Endothelial cell of umbilical vein (primary cell): ENCODE data around the gene TRAPPC14. TPM values are rescaled to one million over a fixed set of nuclear protein-coding genes. Genes with fewer than 3 reads are reported as not detected.

Experiments used
- BruUV-seq: library from RNA; stranded (reverse); fragments of 400-500 nt; replicated peaks from 2 replicates; lab custom pipeline; 2021; lab: Mats Ljungman, UMichigan
- CTCF ChIA-PET: fragments of 300-600, 350-600 bp; sonication (Branson Sonifier 250); formaldehyde crosslinking; loops from one replicate; lab custom pipeline; 2021; ENCODE audit warnings: antibody characterized with exemption, inconsistent platforms; lab: Charles Lee
- POLR2A ChIA-PET: fragments of 300-600, 350-600 bp; sonication (Branson Sonifier 250); formaldehyde crosslinking; loops from one replicate; lab custom pipeline; 2021; ENCODE audit warnings: antibody characterized with exemption, inconsistent platforms; lab: Charles Lee
- DNase-seq: peaks from one replicate; pipeline ENCODE4 v3.0.0-alpha.2; 2011; ENCODE audit warnings: low read depth, low spot score
- FAIRE-seq: peaks from 2 replicates; lab custom pipeline; 2011; peaks lifted over from hg19 to GRCh38; lab: Jason Lieb, UNC
- H2AFZ ChIP-seq: 2 replicates; pipeline ENCODE4 v1.6.0; 2012; ENCODE audit warnings: low read depth, low read length, control low read depth, inconsistent platforms
- H3K27ac ChIP-seq: 2 replicates; pipeline ENCODE4 v1.5.1; 2011; ENCODE audit warnings: low read depth, mild to moderate bottlenecking, control low read depth, low read length, moderate library complexity; ENCODE audit not compliant: insufficient read depth
- H3K27me3 ChIP-seq, 2 experiments: 2 replicates each; pipeline versions ENCODE4 v1.6.0 to v1.6.1; 2011; ENCODE audit warnings: low read length in 2 of 2, mixed read lengths in 1 of 2; ENCODE audit not compliant: control insufficient read depth in 2 of 2, insufficient read depth in 2 of 2
- H3K36me3 ChIP-seq, 2 experiments: 2 replicates in 1 of 2; 3 replicates in 1 of 2; pipeline ENCODE4 v1.5.1; 2011; ENCODE audit warnings: low read length in 2 of 2, mild to moderate bottlenecking in 1 of 2, moderate library complexity in 1 of 2; ENCODE audit not compliant: control insufficient read depth in 2 of 2, insufficient read depth in 2 of 2; ENCODE audit errors: extremely low read depth in 1 of 2
- H3K4me1 ChIP-seq: 3 replicates; pipeline ENCODE4 v1.5.1; 2011; ENCODE audit warnings: mild to moderate bottlenecking, low read length; ENCODE audit not compliant: control insufficient read depth, insufficient read depth; ENCODE audit errors: extremely low read depth
- H3K4me2 ChIP-seq: 2 replicates; pipeline ENCODE4 v1.6.1; 2011; ENCODE audit warnings: low read length, control low read depth, mixed read lengths; ENCODE audit not compliant: insufficient read depth
- H3K4me3 ChIP-seq, 3 experiments: fragments of 200-600 bp in 1 of 3; sonication (generic), shearing (Covaris generic) in 1 of 3; replicated peaks in 1 of 3; 2 replicates each; pipeline ENCODE4 v1.5.1; 2011 to 2016; ENCODE audit warnings: control low read depth in 3 of 3, low read length in 3 of 3, mild to moderate bottlenecking in 2 of 3, inconsistent platforms in 1 of 3, low read depth in 1 of 3, moderate library complexity in 1 of 3; ENCODE audit not compliant: insufficient read depth in 1 of 3
- H3K79me2 ChIP-seq: 2 replicates; pipeline ENCODE4 v1.6.0; 2012; ENCODE audit warnings: low read length, inconsistent platforms; ENCODE audit not compliant: control insufficient read depth, insufficient read depth
- H3K9ac ChIP-seq: replicated peaks from 2 replicates; pipeline ENCODE3; 2011; ENCODE audit warnings: low read length, control low read depth; ENCODE audit not compliant: insufficient read depth; ENCODE audit errors: extremely low read depth
- H3K9me1 ChIP-seq: replicated peaks from 3 replicates; pipeline ENCODE4 v1.6.0; 2011; ENCODE audit warnings: mild to moderate bottlenecking, low read length; ENCODE audit not compliant: control insufficient read depth, insufficient read depth; ENCODE audit errors: extremely low read depth
- H3K9me3 ChIP-seq: replicated peaks from 2 replicates; pipeline ENCODE4 v1.5.1; 2012; ENCODE audit warnings: low read length, inconsistent platforms; ENCODE audit not compliant: control insufficient read depth, insufficient read depth
- H4K20me1 ChIP-seq: replicated peaks from 2 replicates; pipeline ENCODE3; 2011; ENCODE audit warnings: mild to moderate bottlenecking, low read length; ENCODE audit not compliant: control insufficient read depth, insufficient read depth; ENCODE audit errors: extremely low read depth
- EZH2 ChIP-seq: IDR thresholded peaks from 2 replicates; pipeline ENCODE4 v1.6.1; 2012; ENCODE audit warnings: borderline replicate concordance, low read depth, mild to moderate bottlenecking, moderate library complexity, low read length, inconsistent platforms; ENCODE audit not compliant: severe bottlenecking
- FOS ChIP-seq: IDR thresholded peaks from 2 replicates; pipeline ENCODE4 v1.6.1; 2011; ENCODE audit warnings: mild to moderate bottlenecking, low read length, moderate library complexity, borderline replicate concordance; ENCODE audit not compliant: insufficient read depth
- GATA2 ChIP-seq: IDR thresholded peaks from 2 replicates; pipeline ENCODE4 v1.7.0; 2011; ENCODE audit warnings: low read depth, mild to moderate bottlenecking, moderate library complexity, mixed read lengths, low read length; ENCODE audit not compliant: insufficient read length, insufficient read depth
- JUN ChIP-seq: IDR thresholded peaks from 2 replicates; pipeline ENCODE4 v1.6.1; 2011; ENCODE audit warnings: borderline replicate concordance, low read depth; ENCODE audit not compliant: insufficient read length, insufficient read depth
- MYC ChIP-seq: IDR thresholded peaks from one replicate; pipeline ENCODE4 v1.6.1; 2011; ENCODE audit warnings: mild to moderate bottlenecking, low read depth, low read length
- POLR2A ChIP-seq: IDR thresholded peaks from 2 replicates; pipeline ENCODE4 v1.6.1; 2012; ENCODE audit warnings: low read depth, mild to moderate bottlenecking, control low read depth, low read length
- POLR2AphosphoS5 ChIP-seq: IDR thresholded peaks from 2 replicates; pipeline ENCODE4 v1.6.1; 2012; ENCODE audit warnings: low read depth, mild to moderate bottlenecking, control low read depth, low read length, moderate library complexity; ENCODE audit not compliant: insufficient read depth
- dilution Hi-C: fragments of 300-500 bp; cut with MboI; formaldehyde crosslinking; loops from one replicate; pipeline ENCODE4 v1.15.0; 2019; ENCODE audit warnings: low sequenced_read_pairs; ENCODE audit not compliant: extremely low pct_ligation_motif_present
- intact Hi-C: fragments of 100-400 bp; cut with micrococcal nuclease; formaldehyde crosslinking; loops from one replicate; pipeline ENCODE4 v1.10.0; 2022
- polyA plus RNA-seq, 4 experiments: library from polyadenylated mRNA; depleted of rRNA in 3 of 4; stranded (reverse) in 3 of 4; unstranded in 1 of 4; fragments of >200 nt; gene quantifications; 2 replicates each; pipeline versions ENCODE4 v1.2.1 to v1.2.3, GENCODE V29; 2011 to 2012; ENCODE audit warnings: missing spikeins in 1 of 4
- total RNA-seq: library from RNA; stranded (reverse); gene quantifications from 2 replicates; pipeline ENCODE4 v1.2.3, GENCODE V29; 2021
- TF ChIP-seq, protein P1 (sequence below), 2 donors: IDR thresholded peaks; 1 replicate in 1 of 2; 2 replicates in 1 of 2; pipeline ENCODE4 v1.5.1; 2011; ENCODE audit warnings: low read length in 2 of 2, mild to moderate bottlenecking in 2 of 2, moderate library complexity in 2 of 2, control low read depth in 1 of 2, inconsistent platforms in 1 of 2, low read depth in 1 of 2; ENCODE audit not compliant: insufficient read depth in 1 of 2; ENCODE audit errors: extremely low read depth in 1 of 2
- TF ChIP-seq, protein P2 (sequence below): IDR thresholded peaks from 2 replicates; pipeline ENCODE4 v1.6.1; 2011; ENCODE audit not compliant: insufficient read depth, insufficient read length

The TRAPPC14 gene
- total and polyA plus RNA-seq, 2 donors (not counting 3 experiments of a cell fraction or from before 2014, with no cell fraction given): 13.3 to 23.0 TPM

DNA sequence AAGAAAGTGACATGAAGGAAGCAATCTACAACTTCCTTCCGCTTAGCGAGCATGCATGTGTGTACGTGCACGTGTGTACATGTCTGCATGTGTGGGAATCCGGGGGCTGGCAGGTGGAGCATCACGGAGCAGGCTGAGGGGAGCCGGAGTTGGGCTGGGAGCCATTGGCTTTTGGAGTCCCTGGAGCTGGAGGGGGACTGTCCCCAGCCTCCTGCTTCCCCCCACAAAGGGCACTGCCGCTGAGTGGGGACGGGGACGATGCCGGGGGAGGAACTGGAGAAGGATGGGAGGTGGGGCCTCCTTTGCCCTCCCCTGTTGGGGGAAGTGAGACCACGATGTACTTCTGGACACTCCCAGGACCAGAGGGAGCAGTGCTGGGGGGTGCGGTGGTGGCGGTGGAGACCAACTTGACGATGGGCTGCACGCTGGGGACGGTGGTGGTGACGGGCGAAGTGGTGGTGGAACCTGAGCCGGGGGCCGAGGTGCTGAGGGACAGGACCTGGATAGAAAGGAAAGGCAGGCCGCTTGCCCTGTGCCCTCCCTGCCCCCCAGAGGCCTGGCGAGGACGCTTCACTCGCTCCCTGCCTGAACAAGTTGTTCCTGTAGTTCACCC is 51.3 kb downstream of the TRAPPC14 start:
- Histone ChIP-seq H2AFZ (no peak overlapping the region), H3K9me1 (no peaks in the 10 kb centered on the region), H3K4me2 (no peak overlapping the region), H3K9me3 (no peaks in the 10 kb centered on the region), H3K4me3 (no peak overlapping the region), H4K20me1 (no peaks in the 10 kb centered on the region), H3K79me2 (peaks cover 1% of the 10 kb centered on the region), H3K27ac (no peak overlapping the region), H3K9ac (no peak overlapping the region), H3K4me1 (peaks cover 6% of the 10 kb centered on the region), H3K36me3 (peaks cover 12 to 47% of the 10 kb centered on the region in 2 experiments), H3K27me3 (no peaks in the 10 kb centered on the region)
- BruUV-seq: TSS peak; percentile 96
- intact Hi-C loops: loop anchor here (10.0 kb wide), 1 partner anchor 1018 kb away; the partner anchor contains the start of gene SERPINE1
- FAIRE-seq (no peak), DNase-seq (no peak)
- POLR2A ChIA-PET: no interaction called here
- TF ChIP-seq POLR2A (no peak), EZH2 (no peak), GATA2 (no peak), MYC (no peak), POLR2AphosphoS5 (no peak), JUN (no peak), FOS (no peak)
- TF ChIP-seq, protein P1, sequence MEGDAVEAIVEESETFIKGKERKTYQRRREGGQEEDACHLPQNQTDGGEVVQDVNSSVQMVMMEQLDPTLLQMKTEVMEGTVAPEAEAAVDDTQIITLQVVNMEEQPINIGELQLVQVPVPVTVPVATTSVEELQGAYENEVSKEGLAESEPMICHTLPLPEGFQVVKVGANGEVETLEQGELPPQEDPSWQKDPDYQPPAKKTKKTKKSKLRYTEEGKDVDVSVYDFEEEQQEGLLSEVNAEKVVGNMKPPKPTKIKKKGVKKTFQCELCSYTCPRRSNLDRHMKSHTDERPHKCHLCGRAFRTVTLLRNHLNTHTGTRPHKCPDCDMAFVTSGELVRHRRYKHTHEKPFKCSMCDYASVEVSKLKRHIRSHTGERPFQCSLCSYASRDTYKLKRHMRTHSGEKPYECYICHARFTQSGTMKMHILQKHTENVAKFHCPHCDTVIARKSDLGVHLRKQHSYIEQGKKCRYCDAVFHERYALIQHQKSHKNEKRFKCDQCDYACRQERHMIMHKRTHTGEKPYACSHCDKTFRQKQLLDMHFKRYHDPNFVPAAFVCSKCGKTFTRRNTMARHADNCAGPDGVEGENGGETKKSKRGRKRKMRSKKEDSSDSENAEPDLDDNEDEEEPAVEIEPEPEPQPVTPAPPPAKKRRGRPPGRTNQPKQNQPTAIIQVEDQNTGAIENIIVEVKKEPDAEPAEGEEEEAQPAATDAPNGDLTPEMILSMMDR (IDR thresholded peaks at IDR 0.05; ENCODE audit: extremely low read depth in 1 of 2, insufficient read depth in 1 of 2, low read depth in 1 of 2, low read length in 2 of 2): no peak
- TF ChIP-seq, protein P2, sequence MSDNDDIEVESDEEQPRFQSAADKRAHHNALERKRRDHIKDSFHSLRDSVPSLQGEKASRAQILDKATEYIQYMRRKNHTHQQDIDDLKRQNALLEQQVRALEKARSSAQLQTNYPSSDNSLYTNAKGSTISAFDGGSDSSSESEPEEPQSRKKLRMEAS: no peak
- dilution Hi-C loops: no loop called here
- CTCF ChIA-PET: no interaction called here
